ENCODE results near the gene DAGLA.

Gene DAGLA

GRCh38 chr11:61785837-61786402, 105.7 kb downstream of the DAGLA start:
- no peak for DNase-seq

- peak; percentile 73 for DNase-seq
Measured at GRCh38 chr11:61787928-61788491, 107.8 kb downstream of the DAGLA start.

GRCh38 chr11:61791737-61792309, 111.6 kb downstream of the DAGLA start:
- peak; percentile 88 for DNase-seq

- DNase-seq = peak; percentile 96
Measured at GRCh38 chr11:61792310-61793082, 112.3 kb downstream of the DAGLA start, which contains the start of the genes FEN1 and TMEM258. Gene FEN1, plus strand, starts transcription at chr11:61792911. Its CDS starts 2,451 bp downstream, at chr11:61795362. Gene TMEM258, minus strand, starts transcription at chr11:61792599. Its CDS starts 41 bp downstream, at chr11:61792558.

- DNase-seq = peak; percentile 71
Measured at GRCh38 chr11:61793083-61793828, 113.1 kb downstream of the DAGLA start.

GRCh38 chr11:61793829-61794204, 113.6 kb downstream of the DAGLA start:
- DNase-seq = no peak

- DNase-seq = no peak
Measured at GRCh38 chr11:61794579-61794978, 114.4 kb downstream of the DAGLA start.

GRCh38 chr11:61795459-61795858, 115.3 kb downstream of the DAGLA start:
- no peak for DNase-seq

- no peak for DNase-seq
Measured at GRCh38 chr11:61795876-61796526, 115.8 kb downstream of the DAGLA start.
